ENCODE results near the gene KRT86.

DNA sequence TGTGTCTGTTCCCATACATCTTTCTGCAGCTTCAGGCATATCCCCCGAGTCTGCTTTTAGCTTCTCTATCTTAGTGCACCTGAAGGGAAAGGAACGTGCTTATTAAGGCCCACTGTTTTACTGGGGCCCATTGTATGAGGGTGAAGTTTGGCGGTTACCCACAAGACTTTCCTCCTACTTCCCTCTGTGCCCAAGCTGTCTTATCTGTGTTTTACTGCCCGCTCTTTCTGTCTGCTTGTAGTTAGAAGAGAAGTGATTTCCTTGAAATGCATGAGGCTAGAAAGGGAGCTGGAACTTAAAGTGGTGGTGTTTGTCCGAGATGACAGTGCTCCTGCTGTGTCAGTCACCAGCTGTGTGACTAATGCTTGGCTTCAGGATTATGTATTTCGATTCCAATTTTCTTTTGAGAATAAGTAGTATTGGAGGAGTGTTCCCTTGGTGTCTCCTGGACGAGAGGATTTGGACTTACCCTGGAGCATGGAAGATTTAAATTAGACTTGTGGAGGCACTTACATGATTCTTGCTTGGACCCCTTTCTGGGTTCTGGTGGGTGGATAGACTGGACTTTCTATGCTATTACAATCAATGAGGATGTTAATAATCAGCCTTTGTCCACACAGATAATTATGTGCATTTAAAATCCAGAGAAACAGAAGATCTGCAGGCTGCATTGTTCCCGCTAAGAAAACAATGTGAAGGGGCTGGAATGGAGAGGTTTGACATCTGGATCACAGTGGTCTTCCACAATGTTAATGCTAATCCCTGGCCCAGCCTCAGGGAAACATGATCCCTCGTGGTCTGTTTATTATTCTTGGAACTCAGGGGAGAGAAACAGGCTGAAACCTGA, 13.9 kb upstream of the KRT86 start:
- TF ChIP-seq, protein P1, sequence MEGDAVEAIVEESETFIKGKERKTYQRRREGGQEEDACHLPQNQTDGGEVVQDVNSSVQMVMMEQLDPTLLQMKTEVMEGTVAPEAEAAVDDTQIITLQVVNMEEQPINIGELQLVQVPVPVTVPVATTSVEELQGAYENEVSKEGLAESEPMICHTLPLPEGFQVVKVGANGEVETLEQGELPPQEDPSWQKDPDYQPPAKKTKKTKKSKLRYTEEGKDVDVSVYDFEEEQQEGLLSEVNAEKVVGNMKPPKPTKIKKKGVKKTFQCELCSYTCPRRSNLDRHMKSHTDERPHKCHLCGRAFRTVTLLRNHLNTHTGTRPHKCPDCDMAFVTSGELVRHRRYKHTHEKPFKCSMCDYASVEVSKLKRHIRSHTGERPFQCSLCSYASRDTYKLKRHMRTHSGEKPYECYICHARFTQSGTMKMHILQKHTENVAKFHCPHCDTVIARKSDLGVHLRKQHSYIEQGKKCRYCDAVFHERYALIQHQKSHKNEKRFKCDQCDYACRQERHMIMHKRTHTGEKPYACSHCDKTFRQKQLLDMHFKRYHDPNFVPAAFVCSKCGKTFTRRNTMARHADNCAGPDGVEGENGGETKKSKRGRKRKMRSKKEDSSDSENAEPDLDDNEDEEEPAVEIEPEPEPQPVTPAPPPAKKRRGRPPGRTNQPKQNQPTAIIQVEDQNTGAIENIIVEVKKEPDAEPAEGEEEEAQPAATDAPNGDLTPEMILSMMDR (IDR thresholded peaks at IDR 0.05): no peak
- no peak for TF ChIP-seq POLR2A (IDR thresholded peaks at IDR 0.05)
